PC-3 (cell line): ENCODE data around the gene INVS. TPM values are rescaled to one million over a fixed set of nuclear protein-coding genes. Genes with fewer than 3 reads are reported as not detected.

Experiments used
- ATAC-seq: fragments of 200-7000 bp; cut with Tn5 transposase; 2 replicates; pipeline ENCODE4 v1.9.1; 2020; ENCODE audit warnings: mild to moderate bottlenecking, moderate library complexity
- BruUV-seq: library from RNA; stranded (reverse); fragments of 400-500 nt; replicated peaks from 2 replicates; lab custom pipeline; 2021; lab: Mats Ljungman, UMichigan
- CTCF ChIA-PET: fragments of 300-600 bp; sonication (Branson Sonifier 250); formaldehyde crosslinking; loops from one replicate; lab custom pipeline; 2022; ENCODE audit warnings: antibody characterized with exemption; lab: Charles Lee
- POLR2A ChIA-PET: fragments of 300-600 bp; sonication (Branson Sonifier 250); formaldehyde crosslinking; loops from one replicate; lab custom pipeline; 2022; ENCODE audit warnings: antibody characterized with exemption; ENCODE audit not compliant: unreplicated experiment; lab: Charles Lee
- DNase-seq: peaks from one replicate; pipeline ENCODE4 v3.0.0-alpha.2; 2015
- H2AFZ ChIP-seq: fragments of 300-600 bp; sonication (generic); 2 replicates; pipeline ENCODE4 v1.6.0; 2016; ENCODE audit warnings: antibody characterized with exemption, low read length
- H3F3A ChIP-seq: fragments of 300-600 bp; sonication (generic); one replicate; pipeline ENCODE4 v1.6.0; 2017; ENCODE audit warnings: antibody characterized with exemption, low read length, control low read depth, mild to moderate bottlenecking; ENCODE audit not compliant: unreplicated experiment
- H3K27ac ChIP-seq: fragments of 300-600 bp; sonication (generic); 2 replicates; pipeline ENCODE4 v1.5.1; 2016; ENCODE audit warnings: mild to moderate bottlenecking, low read length
- H3K27me3 ChIP-seq: fragments of 300-600 bp; sonication (generic); 2 replicates; pipeline ENCODE4 v1.6.1; 2016; ENCODE audit warnings: low read length, mixed read lengths
- H3K36me3 ChIP-seq: fragments of 300-600 bp; sonication (generic); 2 replicates; pipeline ENCODE4 v1.6.1; 2016; ENCODE audit warnings: low read depth, mixed run types, low read length, mixed read lengths
- H3K4me1 ChIP-seq: fragments of 300-600 bp; sonication (generic); 2 replicates; pipeline ENCODE4 v1.5.1; 2016; ENCODE audit warnings: low read length; ENCODE audit not compliant: insufficient read depth
- H3K4me2 ChIP-seq: fragments of 300-600 bp; sonication (generic); 2 replicates; pipeline ENCODE4 v1.6.0; 2016; ENCODE audit warnings: low read length
- H3K4me3 ChIP-seq: fragments of 300-600 bp; sonication (generic); 2 replicates; pipeline ENCODE4 v1.5.1; 2016; ENCODE audit warnings: mild to moderate bottlenecking, low read length, mixed read lengths
- H3K79me2 ChIP-seq: fragments of 300-600 bp; sonication (generic); 2 replicates; pipeline ENCODE4 v1.6.1; 2017; ENCODE audit warnings: low read length, mixed read lengths
- H3K9ac ChIP-seq: fragments of 300-600 bp; sonication (generic); 2 replicates; pipeline ENCODE4 v1.6.0; 2016; ENCODE audit warnings: mild to moderate bottlenecking, low read length
- H3K9me2 ChIP-seq: fragments of 300-600 bp; sonication (generic); replicated peaks from 2 replicates; pipeline ENCODE4 v1.6.1; 2016; ENCODE audit warnings: mixed run types, low read length, mixed read lengths
- H3K9me3 ChIP-seq: fragments of 300-600 bp; sonication (generic); 2 replicates; pipeline ENCODE4 v1.6.1; 2016; ENCODE audit warnings: low read length, mixed read lengths
- H4K20me1 ChIP-seq: fragments of 300-600 bp; sonication (generic); 2 replicates; pipeline ENCODE4 v1.6.1; 2016; ENCODE audit warnings: low read length, mixed read lengths
- EZH2 ChIP-seq: fragments of 300-600 bp; sonication (generic); IDR thresholded peaks from one replicate; pipeline ENCODE4 v1.6.1; 2017; ENCODE audit warnings: antibody characterized with exemption, mild to moderate bottlenecking, low read length; ENCODE audit not compliant: unreplicated experiment
- EZH2phosphoT487 ChIP-seq: fragments of 300-600 bp; sonication (generic); IDR thresholded peaks from 2 replicates; pipeline ENCODE4 v1.6.1; 2018; ENCODE audit warnings: mild to moderate bottlenecking, antibody characterized with exemption, low read length, borderline replicate concordance
- intact Hi-C: fragments of 100-400 bp; cut with micrococcal nuclease; formaldehyde crosslinking; loops from 2 replicates; pipeline ENCODE4 v1.9.0; 2023
- total RNA-seq: library from RNA; depleted of rRNA; stranded (reverse); fragments of >200 nt; gene quantifications from 2 replicates; pipeline ENCODE4 v1.2.3, GENCODE V29; 2014
- TF ChIP-seq, protein P1 (sequence below): fragments of 300-600 bp; sonication (generic); conservative IDR thresholded peaks from 2 replicates; pipeline ENCODE4 v1.5.1; 2017; ENCODE audit warnings: antibody characterized with exemption, low read depth, mild to moderate bottlenecking, low read length

Gene INVS
- total RNA-seq, 1 experiment from 2014 or later: 8.9 TPM

DNA sequence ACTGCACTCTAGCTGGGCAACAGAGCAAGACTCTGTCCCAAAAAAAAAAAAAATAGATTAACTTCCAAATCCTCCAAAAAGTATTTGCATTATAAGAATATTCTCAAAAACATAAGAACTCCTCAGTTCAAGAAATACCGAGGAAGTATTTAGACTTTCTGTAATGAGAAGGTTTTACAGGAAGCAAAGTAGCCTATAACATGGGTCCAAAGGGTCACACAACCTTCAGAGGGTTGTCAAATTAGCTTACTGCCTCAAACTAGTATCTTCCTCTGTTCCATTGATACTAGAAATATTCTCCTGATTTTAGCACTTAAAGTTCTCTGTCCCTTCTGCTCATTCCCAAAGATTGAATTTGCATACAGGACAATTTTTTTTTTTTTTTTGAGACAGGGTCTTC lies 121.9 kb downstream of the INVS start:
- H3K9me2 ChIP-seq: no peaks in the 10 kb centered on the region
- H3K79me2 ChIP-seq: no peaks in the 10 kb centered on the region
- no peak overlapping the region for H3K4me3 ChIP-seq
- no peak for ATAC-seq
- POLR2A ChIA-PET: interaction anchor here (0.6 kb wide), 1 partner anchor 201 kb away, joined by 3 read pairs; no protein-coding TSS in a partner anchor
- TF ChIP-seq EZH2phosphoT487 (no peak), EZH2 (no peak)
- TF ChIP-seq, protein P1, sequence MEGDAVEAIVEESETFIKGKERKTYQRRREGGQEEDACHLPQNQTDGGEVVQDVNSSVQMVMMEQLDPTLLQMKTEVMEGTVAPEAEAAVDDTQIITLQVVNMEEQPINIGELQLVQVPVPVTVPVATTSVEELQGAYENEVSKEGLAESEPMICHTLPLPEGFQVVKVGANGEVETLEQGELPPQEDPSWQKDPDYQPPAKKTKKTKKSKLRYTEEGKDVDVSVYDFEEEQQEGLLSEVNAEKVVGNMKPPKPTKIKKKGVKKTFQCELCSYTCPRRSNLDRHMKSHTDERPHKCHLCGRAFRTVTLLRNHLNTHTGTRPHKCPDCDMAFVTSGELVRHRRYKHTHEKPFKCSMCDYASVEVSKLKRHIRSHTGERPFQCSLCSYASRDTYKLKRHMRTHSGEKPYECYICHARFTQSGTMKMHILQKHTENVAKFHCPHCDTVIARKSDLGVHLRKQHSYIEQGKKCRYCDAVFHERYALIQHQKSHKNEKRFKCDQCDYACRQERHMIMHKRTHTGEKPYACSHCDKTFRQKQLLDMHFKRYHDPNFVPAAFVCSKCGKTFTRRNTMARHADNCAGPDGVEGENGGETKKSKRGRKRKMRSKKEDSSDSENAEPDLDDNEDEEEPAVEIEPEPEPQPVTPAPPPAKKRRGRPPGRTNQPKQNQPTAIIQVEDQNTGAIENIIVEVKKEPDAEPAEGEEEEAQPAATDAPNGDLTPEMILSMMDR: no peak
- H3K27me3 ChIP-seq: no peaks in the 10 kb centered on the region
- no peak overlapping the region for H2AFZ ChIP-seq
- H3F3A ChIP-seq: no peaks in the 10 kb centered on the region
- no peaks in the 10 kb centered on the region for H4K20me1 ChIP-seq
- no peak for DNase-seq
- H3K9me3 ChIP-seq: no peaks in the 10 kb centered on the region
- H3K36me3 ChIP-seq: no peaks in the 10 kb centered on the region
- no TSS peak for BruUV-seq
- H3K4me2 ChIP-seq: no peak overlapping the region
- H3K27ac ChIP-seq: no peak overlapping the region
- H3K9ac ChIP-seq: no peak overlapping the region
- H3K4me1 ChIP-seq: no peaks in the 10 kb centered on the region
- intact Hi-C loops: loop anchor here (5.0 to 10.0 kb wide), 2 partner anchors 84 to 126 kb away; partner anchors contain the start of genes ERP44 and INVS
- CTCF ChIA-PET: no interaction called here

DNA sequence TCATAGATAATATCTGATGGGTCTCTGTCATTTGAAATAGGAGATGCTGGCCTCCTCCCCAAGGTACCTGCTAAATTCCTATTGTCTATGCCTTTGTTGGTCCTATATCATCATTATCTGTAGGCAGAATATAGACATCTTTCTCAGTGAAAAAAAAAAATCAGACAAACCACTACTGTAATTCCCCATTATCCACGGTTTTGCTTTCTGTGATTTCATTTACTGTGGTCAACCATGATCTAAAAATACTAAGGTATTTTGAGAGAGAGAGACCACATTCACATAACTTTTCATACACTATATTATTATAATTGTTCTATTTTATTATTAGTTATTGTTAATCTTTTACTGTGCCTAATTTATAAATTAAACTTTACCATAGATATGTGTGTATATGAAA lies 122.5 kb downstream of the INVS start:
- intact Hi-C loops: loop anchor here (5.0 to 10.0 kb wide), 2 partner anchors 84 to 127 kb away; partner anchors contain the start of genes ERP44 and INVS
- Histone ChIP-seq H3K79me2 (no peaks in the 10 kb centered on the region), H3K27ac (no peak overlapping the region), H3K36me3 (no peaks in the 10 kb centered on the region), H3K27me3 (no peaks in the 10 kb centered on the region), H3K9me3 (no peaks in the 10 kb centered on the region), H3K4me1 (no peaks in the 10 kb centered on the region), H3F3A (no peaks in the 10 kb centered on the region), H3K9me2 (no peaks in the 10 kb centered on the region), H3K4me2 (no peak overlapping the region), H3K9ac (no peak overlapping the region), H4K20me1 (no peaks in the 10 kb centered on the region), H2AFZ (no peak overlapping the region), H3K4me3 (no peak overlapping the region)
- POLR2A ChIA-PET: no interaction called here
- no peak for DNase-seq
- TF ChIP-seq, protein P1: no peak
- no peak for TF ChIP-seq EZH2phosphoT487
- CTCF ChIA-PET: no interaction called here
- BruUV-seq: no TSS peak
- no peak for ATAC-seq

DNA sequence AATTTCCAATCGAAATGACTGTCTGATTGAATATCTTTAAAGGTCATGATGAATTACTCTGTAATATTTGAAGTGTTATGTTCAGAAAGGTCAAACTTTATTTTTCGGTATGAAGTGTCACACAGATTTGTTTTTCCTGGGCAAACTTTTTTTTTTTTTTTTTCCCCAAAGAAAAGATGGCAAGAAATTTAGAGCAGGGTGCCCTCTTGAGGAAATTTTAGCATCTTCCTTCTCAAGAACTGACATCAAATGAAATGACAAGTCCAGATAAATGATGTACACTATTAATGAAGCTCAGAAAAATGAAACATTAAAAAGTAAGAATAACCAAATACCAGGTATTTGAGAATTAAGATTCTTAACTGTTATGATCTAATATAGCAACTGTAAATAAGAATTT lies 123.6 kb downstream of the INVS start:
- Histone ChIP-seq H3K9ac (no peak overlapping the region), H3F3A (no peaks in the 10 kb centered on the region), H3K27me3 (no peaks in the 10 kb centered on the region), H3K4me2 (no peak overlapping the region), H3K27ac (no peak overlapping the region), H3K9me2 (no peaks in the 10 kb centered on the region), H3K9me3 (no peaks in the 10 kb centered on the region), H3K36me3 (no peaks in the 10 kb centered on the region; the same call in 1 of the 2 replicates), H3K4me1 (no peaks in the 10 kb centered on the region), H4K20me1 (no peaks in the 10 kb centered on the region), H2AFZ (no peak overlapping the region), H3K4me3 (no peak overlapping the region), H3K79me2 (no peaks in the 10 kb centered on the region)
- no TSS peak for BruUV-seq
- POLR2A ChIA-PET: no interaction called here
- intact Hi-C loops: loop anchor here (1.0 to 10.0 kb wide), 3 partner anchors 85 to 194 kb away; partner anchors contain the start of genes ERP44 and INVS
- CTCF ChIA-PET: interaction anchor here (0.6 to 0.7 kb wide), 5 partner anchors 10 to 253 kb away, joined by 4 to 11 read pairs (median 5); no protein-coding TSS in a partner anchor
- DNase-seq (peak; percentile 33), ATAC-seq (no peak)
- TF ChIP-seq, protein P1: peak; percentile 57
- TF ChIP-seq EZH2phosphoT487: no peak
- TF ChIP-seq EZH2: no peak
